Body of pancreas (tissue), 4 donors: ENCODE results near the gene CSMD2.

Experiments used
- CTCF ChIP-seq, 7 experiments: fragments of 450-650 bp in 4 of 7; fragments of 200-600 bp in 3 of 7; sonication (generic) in 3 of 7; IDR thresholded peaks; one replicate each; pipeline ENCODE4 v1.5.1; 2016 to 2019; ENCODE audit warnings: antibody characterized with exemption in 7 of 7
- POLR2A ChIP-seq, 3 donors: fragments of 450-650 bp; IDR thresholded peaks; one replicate each; pipeline ENCODE4 v1.6.1; 2016; ENCODE audit warnings: antibody characterized with exemption in 3 of 3, mild to moderate bottlenecking in 2 of 3

GRCh38 chr1:33986390-33987095 lies 178.5 kb downstream of the CSMD2 start:
- TF ChIP-seq POLR2A (IDR thresholded peaks at IDR 0.05) (no peak), CTCF (IDR thresholded peaks at IDR 0.05) (no peak)
